GM12875 (cell line): ENCODE measurements around the gene PPP1R9A.

Source experiments
- H3K4me3 ChIP-seq: one replicate; pipeline ENCODE4 v1.5.1; 2011; ENCODE audit warnings: low read depth, low read length, control low read depth
- CTCF ChIP-seq: IDR thresholded peaks from 2 replicates; pipeline ENCODE4 v1.5.1; 2011; ENCODE audit warnings: low read depth, mild to moderate bottlenecking, control low read depth, inconsistent platforms, low read length, moderate library complexity, borderline replicate concordance; ENCODE audit not compliant: insufficient read depth

The PPP1R9A gene

GRCh38 chr7:95027234-95027872 lies 120.0 kb downstream of the PPP1R9A start:
- TF ChIP-seq CTCF, result no peak
- H3K4me3 ChIP-seq, result no peak overlapping the region

GRCh38 chr7:95028683-95029082 lies 121.3 kb downstream of the PPP1R9A start:
- no peak overlapping the region for H3K4me3 ChIP-seq
- no peak for TF ChIP-seq CTCF

GRCh38 chr7:95035295-95035694 lies 127.9 kb downstream of the PPP1R9A start:
- no peak overlapping the region for H3K4me3 ChIP-seq
- TF ChIP-seq CTCF, result no peak

GRCh38 chr7:95041031-95041430 lies 133.6 kb downstream of the PPP1R9A start:
- no peak for TF ChIP-seq CTCF
- no peak overlapping the region for H3K4me3 ChIP-seq

- 0 out of 2 replicates have a peak, but pooled peaks have one; percentile 10 for TF ChIP-seq CTCF
Measured at GRCh38 chr7:95045236-95045923, 138.0 kb downstream of the PPP1R9A start.

GRCh38 chr7:95046494-95047240 lies 139.3 kb downstream of the PPP1R9A start:
- no peak overlapping the region for H3K4me3 ChIP-seq
- no peak for TF ChIP-seq CTCF

More at GRCh38 chr7:95045236-95045923, 138.0 kb downstream of the PPP1R9A start:
- H3K4me3 ChIP-seq, result no peak overlapping the region
